ENCODE data around the gene SSB.

DNA sequence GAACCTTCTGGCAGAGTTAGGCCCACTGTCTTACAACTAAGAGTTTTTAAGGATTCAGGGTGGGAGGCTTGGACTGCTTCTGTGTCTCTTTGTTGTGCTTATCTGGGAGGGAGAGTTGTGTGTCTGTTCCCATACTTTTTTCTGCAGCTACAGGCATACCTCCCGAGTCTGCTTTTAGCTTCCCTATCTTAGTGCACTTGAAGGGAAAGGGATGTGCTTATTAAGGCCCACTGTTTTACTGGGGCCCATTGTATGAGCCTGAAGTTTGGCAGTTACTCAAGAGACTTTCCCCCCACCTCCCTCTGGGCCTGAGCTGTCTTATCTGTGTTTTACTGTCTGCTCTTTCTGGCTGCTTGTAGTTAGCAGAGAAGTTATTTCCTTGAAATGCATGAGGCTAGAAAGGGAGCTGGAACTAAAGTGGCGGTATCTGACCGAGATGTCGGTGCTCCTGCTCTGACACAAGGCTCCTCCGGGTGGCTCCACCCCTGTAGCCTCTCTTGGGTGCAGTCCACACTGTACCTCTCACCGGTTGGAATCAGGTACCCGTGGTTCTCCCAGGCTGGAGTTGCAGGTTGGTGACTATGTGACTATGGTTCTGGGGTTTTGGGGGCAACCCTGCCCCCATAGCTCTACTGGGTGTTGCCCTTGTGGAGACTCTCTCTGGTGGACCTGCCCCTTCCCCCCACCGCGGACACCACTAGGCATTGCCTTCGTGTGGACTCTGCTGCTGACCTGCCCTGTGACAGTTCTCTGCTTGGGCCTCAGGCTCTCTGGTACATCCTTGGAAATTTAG, 41.5 kb downstream of the SSB start:
- TF ChIP-seq, protein P1, sequence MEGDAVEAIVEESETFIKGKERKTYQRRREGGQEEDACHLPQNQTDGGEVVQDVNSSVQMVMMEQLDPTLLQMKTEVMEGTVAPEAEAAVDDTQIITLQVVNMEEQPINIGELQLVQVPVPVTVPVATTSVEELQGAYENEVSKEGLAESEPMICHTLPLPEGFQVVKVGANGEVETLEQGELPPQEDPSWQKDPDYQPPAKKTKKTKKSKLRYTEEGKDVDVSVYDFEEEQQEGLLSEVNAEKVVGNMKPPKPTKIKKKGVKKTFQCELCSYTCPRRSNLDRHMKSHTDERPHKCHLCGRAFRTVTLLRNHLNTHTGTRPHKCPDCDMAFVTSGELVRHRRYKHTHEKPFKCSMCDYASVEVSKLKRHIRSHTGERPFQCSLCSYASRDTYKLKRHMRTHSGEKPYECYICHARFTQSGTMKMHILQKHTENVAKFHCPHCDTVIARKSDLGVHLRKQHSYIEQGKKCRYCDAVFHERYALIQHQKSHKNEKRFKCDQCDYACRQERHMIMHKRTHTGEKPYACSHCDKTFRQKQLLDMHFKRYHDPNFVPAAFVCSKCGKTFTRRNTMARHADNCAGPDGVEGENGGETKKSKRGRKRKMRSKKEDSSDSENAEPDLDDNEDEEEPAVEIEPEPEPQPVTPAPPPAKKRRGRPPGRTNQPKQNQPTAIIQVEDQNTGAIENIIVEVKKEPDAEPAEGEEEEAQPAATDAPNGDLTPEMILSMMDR (IDR thresholded peaks at IDR 0.05): no peak
- no peak for TF ChIP-seq EZH2 (IDR thresholded peaks at IDR 0.05; ENCODE audit: borderline replicate concordance, insufficient read depth, low read depth, low read length, poor library complexity, severe bottlenecking)

All from B cell (primary cell).